ENCODE measurements around the gene TMX1.

Gene TMX1

GRCh38 chr14:51269634-51270033 is 29.6 kb downstream of the TMX1 start (continued):
- TF ChIP-seq GLI4 (tag by site-specific recombination; IDR thresholded peaks at IDR 0.05) (no peak), EGR2 (tag by site-specific recombination; IDR thresholded peaks at IDR 0.05; ENCODE audit: low read depth) (no peak)

GRCh38 chr14:51276605-51277004 is 36.6 kb downstream of the TMX1 start:
- Histone ChIP-seq H3K9me3 (ENCODE audit: control insufficient read depth, insufficient read depth, low read depth, low read length) (no peaks in the 10 kb centered on the region), H3K4me1 (ENCODE audit: control insufficient read depth, insufficient read depth, low read length) (no peaks in the 10 kb centered on the region), H3K27ac (ENCODE audit: extremely low read depth, low read depth, low read length) (no peak overlapping the region), H3K4me3 (ENCODE audit: low read depth, low read length) (no peak overlapping the region), H3K36me3 (ENCODE audit: control insufficient read depth in 2 of 2, insufficient read depth in 1 of 2, low read length in 2 of 2) (no peaks in the 10 kb centered on the region)
- ChIA-PET POLR2A (no interaction called here), CTCF (interaction anchor here (11.0 kb wide), 1 partner anchor 502 kb away, joined by 228 read pairs; no protein-coding TSS in a partner anchor)
- TF ChIP-seq SP2 (tag by site-specific recombination; IDR thresholded peaks at IDR 0.05) = no peak
- TF ChIP-seq ZSCAN30 (tag by site-specific recombination; IDR thresholded peaks at IDR 0.05) = no peak
- no peak for TF ChIP-seq ZNF214 (tag by site-specific recombination; IDR thresholded peaks at IDR 0.05; ENCODE audit: borderline replicate concordance)
- no peak for TF ChIP-seq ZNF132 (tag by site-specific recombination; IDR thresholded peaks at IDR 0.05; ENCODE audit: borderline replicate concordance)
- no peak for TF ChIP-seq ZBTB17 (tag by site-specific recombination; IDR thresholded peaks at IDR 0.05)
- TF ChIP-seq ZNF610 (tag by site-specific recombination; IDR thresholded peaks at IDR 0.05; ENCODE audit: borderline replicate concordance) = no peak
- TF ChIP-seq ZNF19 (tag by site-specific recombination; IDR thresholded peaks at IDR 0.05; ENCODE audit: low read depth) = no peak
- no peak for TF ChIP-seq ZNF623 (tag by site-specific recombination; IDR thresholded peaks at IDR 0.05)

- POLR2A ChIA-PET = interaction anchor here (0.5 to 0.7 kb wide), 2 partner anchors 611 to 1859 kb away, joined by 3 to 4 read pairs; no protein-coding TSS in a partner anchor
- H3K27ac ChIP-seq (ENCODE audit: extremely low read depth, low read depth, low read length) = no peak overlapping the region
- no peaks in the 10 kb centered on the region for H3K36me3 ChIP-seq (ENCODE audit: control insufficient read depth in 2 of 2, insufficient read depth in 1 of 2, low read length in 2 of 2)
- CTCF ChIA-PET = interaction anchor here (11.0 kb wide), 1 partner anchor 500 kb away, joined by 228 read pairs; no protein-coding TSS in a partner anchor
- TF ChIP-seq ZNF266 (tag by site-specific recombination; IDR thresholded peaks at IDR 0.05; ENCODE audit: low read depth) (no peak), ZNF26 (tag by site-specific recombination; IDR thresholded peaks at IDR 0.05) (no peak)
- no peaks in the 10 kb centered on the region for H3K9me3 ChIP-seq (ENCODE audit: control insufficient read depth, insufficient read depth, low read depth, low read length)
- H3K4me3 ChIP-seq (ENCODE audit: low read depth, low read length) = no peak overlapping the region
- H3K4me1 ChIP-seq (ENCODE audit: control insufficient read depth, insufficient read depth, low read length) = no peaks in the 10 kb centered on the region
Measured at GRCh38 chr14:51277753-51278415, 37.8 kb downstream of the TMX1 start.

- Histone ChIP-seq H3K9me3 (ENCODE audit: control insufficient read depth, insufficient read depth, low read depth, low read length) (no peaks in the 10 kb centered on the region), H3K4me3 (ENCODE audit: low read depth, low read length) (no peak overlapping the region), H3K27ac (ENCODE audit: extremely low read depth, low read depth, low read length) (no peak overlapping the region), H3K4me1 (ENCODE audit: control insufficient read depth, insufficient read depth, low read length) (no peaks in the 10 kb centered on the region; the same call in 1 of the 2 replicates), H3K36me3 (ENCODE audit: control insufficient read depth in 2 of 2, insufficient read depth in 1 of 2, low read length in 2 of 2) (no peaks in the 10 kb centered on the region)
- CTCF ChIA-PET = interaction anchor here (0.6 to 11.0 kb wide), 31 partner anchors 8 to 860 kb away, joined by 3 to 228 read pairs (median 4); partner anchors contain the start of gene FRMD6
- TF ChIP-seq ZNF560 (tag by site-specific recombination; IDR thresholded peaks at IDR 0.05; ENCODE audit: borderline replicate concordance) = no peak
- no peak for TF ChIP-seq SCRT2 (tag by site-specific recombination; IDR thresholded peaks at IDR 0.05)
- no peak for TF ChIP-seq ZNF37A (tag by site-specific recombination; IDR thresholded peaks at IDR 0.05)
- TF ChIP-seq YY2 (tag by site-specific recombination; IDR thresholded peaks at IDR 0.05) = no peak
- TF ChIP-seq ZNF16 (tag by site-specific recombination; IDR thresholded peaks at IDR 0.05; ENCODE audit: low read depth) = no peak
- TF ChIP-seq SP2 (tag by site-specific recombination; IDR thresholded peaks at IDR 0.05) = no peak
- TF ChIP-seq ZSCAN16 (tag by site-specific recombination; IDR thresholded peaks at IDR 0.05) = no peak
- TF ChIP-seq HOXD13 (CRISPR knock-in tag; IDR thresholded peaks at IDR 0.05; ENCODE audit: borderline replicate concordance) = no peak
- POLR2A ChIA-PET = interaction anchor here (1.2 kb wide), 1 partner anchor 546 kb away, joined by 4 read pairs; no protein-coding TSS in a partner anchor
Measured at GRCh38 chr14:51282517-51282916, 42.5 kb downstream of the TMX1 start.

Data from HEK293 (cell line).